GM12873 (cell line): ENCODE results near the gene TEX13C.

Experiments
- CTCF ChIP-seq: IDR thresholded peaks from 2 replicates; pipeline ENCODE4 v1.5.1; 2012; ENCODE audit warnings: low read depth, mild to moderate bottlenecking, moderate library complexity, low read length, control low read depth; ENCODE audit not compliant: insufficient read depth; ENCODE audit errors: missing control alignments

Gene TEX13C

GRCh38 chrX:125333583-125333982 lies 13.9 kb downstream of the TEX13C start:
- TF ChIP-seq CTCF, result no peak

GRCh38 chrX:125340490-125340889 lies 20.8 kb downstream of the TEX13C start:
- TF ChIP-seq CTCF, result no peak

GRCh38 chrX:125374169-125374568 lies 54.5 kb downstream of the TEX13C start:
- TF ChIP-seq CTCF, result no peak
